Measurements from ENCODE around the gene ANKRD33B. TPM values are rescaled to one million over a fixed set of nuclear protein-coding genes. Genes with fewer than 3 reads are reported as not detected.
"Not testable (repeated sequence)": the region's sequence is repeated elsewhere in the genome, so short reads cannot be mapped to it uniquely, and the experiment has no call there.

ANKRD33B gene
- polyA plus RNA-seq, 12 donors = 1.2 to 3.3 (median 1.8) TPM; not detected in 2

GRCh38 chr5:10556893-10557746 is 6.8 kb upstream of the ANKRD33B start:
- no peak for DNase-seq

- no peak for DNase-seq
Measured at GRCh38 chr5:10559151-10559550, 4.7 kb upstream of the ANKRD33B start.

GRCh38 chr5:10559871-10560270 is 4.0 kb upstream of the ANKRD33B start:
- no peak for DNase-seq

- no peak for DNase-seq
Measured at GRCh38 chr5:10562201-10563109, 1.4 kb upstream of the ANKRD33B start.

- no peak for DNase-seq
Measured at GRCh38 chr5:10563110-10563944, 543 bp upstream of the ANKRD33B start.

GRCh38 chr5:10564838-10565784 is 1.2 kb downstream of the ANKRD33B start:
- no peak for DNase-seq

- no peak for DNase-seq
Measured at GRCh38 chr5:10565785-10566542, 2.1 kb downstream of the ANKRD33B start.

- no peak for DNase-seq
Measured at GRCh38 chr5:10566543-10567068, 2.7 kb downstream of the ANKRD33B start.

GRCh38 chr5:10567121-10567591 is 3.3 kb downstream of the ANKRD33B start:
- no peak for DNase-seq

GRCh38 chr5:10567781-10568321 is 4.0 kb downstream of the ANKRD33B start:
- DNase-seq = no peak

GRCh38 chr5:10570540-10570939 is 6.7 kb downstream of the ANKRD33B start:
- not testable (repeated sequence) for DNase-seq

- no peak for DNase-seq
Measured at GRCh38 chr5:10572451-10572850, 8.6 kb downstream of the ANKRD33B start.

GRCh38 chr5:10573487-10574145 is 9.7 kb downstream of the ANKRD33B start:
- no peak for DNase-seq

GRCh38 chr5:10574879-10575278 is 11.0 kb downstream of the ANKRD33B start:
- not testable (repeated sequence) for DNase-seq

GRCh38 chr5:10576121-10576789 is 12.4 kb downstream of the ANKRD33B start:
- no peak for DNase-seq

GRCh38 chr5:10576790-10577189 is 12.9 kb downstream of the ANKRD33B start:
- DNase-seq = no peak

GRCh38 chr5:10577371-10578292 is 13.8 kb downstream of the ANKRD33B start:
- no peak for DNase-seq
